ENCODE data around the gene PCDHGA11. TPM values are rescaled to one million over a fixed set of nuclear protein-coding genes. Genes with fewer than 3 reads are reported as not detected.

Gene PCDHGA11
- total RNA-seq, 1 donor: 17.8 TPM

DNA sequence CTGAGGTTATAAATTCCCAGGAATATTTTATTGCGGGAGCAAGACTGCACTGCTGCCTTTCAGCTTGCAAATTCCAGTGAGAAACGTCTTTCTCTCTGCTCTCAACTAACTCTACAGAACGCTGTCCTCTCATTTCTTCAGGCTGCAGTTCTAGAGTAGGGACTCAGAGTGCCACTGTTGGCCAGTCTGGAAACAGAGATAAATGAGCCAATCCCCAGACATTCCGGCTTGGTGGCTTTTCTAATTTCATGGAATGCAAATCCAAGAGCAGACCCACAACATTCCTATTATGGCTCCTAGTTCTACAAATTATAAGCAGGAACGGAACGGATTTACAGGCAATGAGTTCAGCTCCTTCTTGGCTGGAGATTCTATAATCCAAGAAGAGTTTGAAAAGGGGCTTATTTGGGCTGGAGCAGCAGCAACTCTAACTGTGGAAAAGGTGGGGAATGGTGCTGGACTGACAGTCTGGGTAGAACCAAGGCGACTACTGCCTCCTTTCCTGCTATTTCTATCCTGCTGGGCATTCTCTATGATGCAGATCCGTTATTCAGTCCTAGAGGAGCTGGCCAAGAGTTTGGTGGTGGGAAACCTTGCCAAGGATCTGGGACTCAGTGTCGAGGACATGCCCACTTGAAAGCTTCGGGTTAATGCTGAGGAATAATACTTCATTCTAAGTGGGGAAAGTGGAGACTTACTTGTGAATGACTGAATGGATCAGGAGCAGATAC, 18.7 kb downstream of the PCDHGA11 start:
- DNase-seq (ENCODE audit: low read depth): no peak
- TF ChIP-seq, protein P1, sequence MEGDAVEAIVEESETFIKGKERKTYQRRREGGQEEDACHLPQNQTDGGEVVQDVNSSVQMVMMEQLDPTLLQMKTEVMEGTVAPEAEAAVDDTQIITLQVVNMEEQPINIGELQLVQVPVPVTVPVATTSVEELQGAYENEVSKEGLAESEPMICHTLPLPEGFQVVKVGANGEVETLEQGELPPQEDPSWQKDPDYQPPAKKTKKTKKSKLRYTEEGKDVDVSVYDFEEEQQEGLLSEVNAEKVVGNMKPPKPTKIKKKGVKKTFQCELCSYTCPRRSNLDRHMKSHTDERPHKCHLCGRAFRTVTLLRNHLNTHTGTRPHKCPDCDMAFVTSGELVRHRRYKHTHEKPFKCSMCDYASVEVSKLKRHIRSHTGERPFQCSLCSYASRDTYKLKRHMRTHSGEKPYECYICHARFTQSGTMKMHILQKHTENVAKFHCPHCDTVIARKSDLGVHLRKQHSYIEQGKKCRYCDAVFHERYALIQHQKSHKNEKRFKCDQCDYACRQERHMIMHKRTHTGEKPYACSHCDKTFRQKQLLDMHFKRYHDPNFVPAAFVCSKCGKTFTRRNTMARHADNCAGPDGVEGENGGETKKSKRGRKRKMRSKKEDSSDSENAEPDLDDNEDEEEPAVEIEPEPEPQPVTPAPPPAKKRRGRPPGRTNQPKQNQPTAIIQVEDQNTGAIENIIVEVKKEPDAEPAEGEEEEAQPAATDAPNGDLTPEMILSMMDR (IDR thresholded peaks at IDR 0.05; ENCODE audit: insufficient read depth, low read length): no peak

DNA sequence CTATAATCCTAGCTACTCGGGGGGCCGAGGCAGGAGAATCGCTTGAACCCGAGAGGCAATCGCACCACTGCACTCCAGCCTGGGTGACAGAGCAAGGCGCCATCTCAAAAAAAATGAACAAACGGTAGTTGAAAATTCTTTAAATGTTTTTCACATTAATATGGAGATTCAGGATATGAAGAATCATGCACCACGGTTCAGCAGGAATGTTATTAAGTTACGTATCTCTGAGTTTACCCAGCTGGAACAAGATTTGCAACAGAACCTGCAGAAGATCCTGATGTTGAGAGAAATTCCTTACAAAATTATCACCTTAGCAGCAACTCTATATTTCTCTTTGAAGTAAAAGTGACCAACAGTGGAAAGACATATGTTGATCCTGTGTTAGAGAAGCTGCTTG, 19.5 kb downstream of the PCDHGA11 start:
- H3K4me3 ChIP-seq (ENCODE audit: low read depth, low read length): no peak overlapping the region
- TF ChIP-seq, protein P1 (IDR thresholded peaks at IDR 0.05; ENCODE audit: insufficient read depth, low read length): no peak
- DNase-seq (ENCODE audit: low read depth): no peak

More for the DNA sequence above, 18.7 kb downstream of the PCDHGA11 start:
- H3K4me3 ChIP-seq (ENCODE audit: low read depth, low read length): no peak overlapping the region

DNA sequence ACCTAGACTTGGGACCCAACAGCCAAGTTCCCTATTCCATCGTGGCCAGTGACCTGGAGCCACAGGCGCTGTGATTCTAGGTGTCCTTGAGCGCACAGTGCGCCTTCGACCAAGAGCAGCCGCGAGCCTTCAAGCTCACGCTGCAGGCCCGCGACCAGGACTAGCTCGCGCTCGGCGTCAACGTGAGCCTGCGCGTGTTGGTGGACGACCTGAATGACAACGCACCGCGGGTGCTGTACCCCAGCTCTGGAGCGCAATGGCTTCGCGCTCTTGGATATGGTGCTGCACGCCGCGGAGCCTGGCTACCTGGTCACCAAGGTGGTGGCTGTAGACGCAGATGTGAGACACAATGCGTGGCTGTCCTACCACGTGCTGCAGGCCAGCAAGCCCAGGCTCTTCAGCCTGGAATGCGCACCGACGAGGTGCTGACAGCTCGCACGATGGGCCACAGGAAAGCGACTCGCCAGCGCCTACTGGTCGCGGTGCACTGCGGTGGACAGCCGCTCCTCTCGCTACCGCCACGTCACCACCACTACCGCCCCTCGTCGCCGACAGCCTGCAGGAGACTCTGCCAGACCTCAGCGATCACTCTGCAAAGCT, 20.8 kb downstream of the PCDHGA11 start:
- no peak overlapping the region for H3K4me3 ChIP-seq (ENCODE audit: low read depth, low read length)
- TF ChIP-seq, protein P1 (IDR thresholded peaks at IDR 0.05; ENCODE audit: insufficient read depth, low read length): no peak
- DNase-seq (ENCODE audit: low read depth): no peak

DNA sequence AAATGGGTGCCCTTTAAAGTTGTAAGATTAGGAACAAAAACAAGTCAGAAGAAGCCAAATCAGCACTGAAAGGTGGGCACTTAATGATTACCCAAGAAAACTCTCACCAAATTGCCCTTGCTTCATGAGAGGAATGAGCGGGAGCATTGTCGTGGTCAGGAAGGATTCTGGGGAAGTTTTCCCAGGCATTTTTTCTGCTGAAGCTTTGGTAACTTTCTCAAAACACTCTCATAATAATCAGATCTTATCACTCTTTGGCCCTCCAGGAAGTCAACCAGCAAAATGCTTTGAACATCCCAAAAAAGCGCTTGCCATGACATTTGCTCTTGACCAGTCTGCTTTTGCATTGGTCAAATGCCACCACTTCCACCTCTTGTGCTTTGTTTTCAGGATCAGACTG, 44.5 kb downstream of the PCDHGA11 start:
- no peak overlapping the region for H3K4me3 ChIP-seq (ENCODE audit: low read depth, low read length)
- peak; percentile 27 for DNase-seq (ENCODE audit: low read depth)
- TF ChIP-seq, protein P1 (IDR thresholded peaks at IDR 0.05; ENCODE audit: insufficient read depth, low read length): no peak

Other genes starting within 250 kb of the PCDHGA11 start
- 0.63 and 0.98 TPM in 2 replicates for gene PCDHB7, start 248.4 kb upstream of the PCDHGA11 start, total RNA-seq (ENCODE audit: low replicate concordance)
- gene PCDHB8, start 243.3 kb upstream of the PCDHGA11 start, total RNA-seq (ENCODE audit: low replicate concordance): 0.16 and 0.27 TPM in 2 replicates
- 0.25 and 0.36 TPM in 2 replicates for gene PCDHB16, start 238.7 kb upstream of the PCDHGA11 start, total RNA-seq (ENCODE audit: low replicate concordance)
- 0.41 and 1.2 TPM in 2 replicates for gene PCDHB9, start 233.9 kb upstream of the PCDHGA11 start, total RNA-seq (ENCODE audit: low replicate concordance)
- gene PCDHB10, start 228.7 kb upstream of the PCDHGA11 start, total RNA-seq (ENCODE audit: low replicate concordance): 0.36 and 0.41 TPM in 2 replicates
- 0.08 and 0.27 TPM in 2 replicates for gene PCDHB11, start 221.4 kb upstream of the PCDHGA11 start, total RNA-seq (ENCODE audit: low replicate concordance)
- 0.18 and 0.25 TPM in 2 replicates for gene PCDHB12, start 212.3 kb upstream of the PCDHGA11 start, total RNA-seq (ENCODE audit: low replicate concordance)
- 0.27 and 0.65 TPM in 2 replicates for gene PCDHB13, start 207.1 kb upstream of the PCDHGA11 start, total RNA-seq (ENCODE audit: low replicate concordance)
- 0.45 and 0.74 TPM in 2 replicates for gene PCDHB14, start 197.7 kb upstream of the PCDHGA11 start, total RNA-seq (ENCODE audit: low replicate concordance)
- gene PCDHB15, start 175.7 kb upstream of the PCDHGA11 start, total RNA-seq (ENCODE audit: low replicate concordance): 0.09 TPM in 1 of 2 replicates, not detected in the other
- gene SLC25A2, start 117.0 kb upstream of the PCDHGA11 start, total RNA-seq (ENCODE audit: low replicate concordance): 0.72 TPM in 1 of 2 replicates, not detected in the other
- 62.1 and 66.0 TPM in 2 replicates for gene TAF7, start 100.3 kb upstream of the PCDHGA11 start, total RNA-seq (ENCODE audit: low replicate concordance)
- gene PCDHGA1, start 90.5 kb upstream of the PCDHGA11 start, total RNA-seq (ENCODE audit: low replicate concordance): 0.90 and 1.4 TPM in 2 replicates
- gene PCDHGA2, start 82.3 kb upstream of the PCDHGA11 start, total RNA-seq (ENCODE audit: low replicate concordance): 2.5 and 3.9 TPM in 2 replicates
- gene PCDHGA3, start 77.2 kb upstream of the PCDHGA11 start, total RNA-seq (ENCODE audit: low replicate concordance): 1.1 and 4.4 TPM in 2 replicates
- 3.1 and 4.2 TPM in 2 replicates for gene PCDHGB1, start 71.0 kb upstream of the PCDHGA11 start, total RNA-seq (ENCODE audit: low replicate concordance)
- gene PCDHGA4, start 66.0 kb upstream of the PCDHGA11 start, total RNA-seq (ENCODE audit: low replicate concordance): 3.7 and 9.9 TPM in 2 replicates
- 1.3 and 5.7 TPM in 2 replicates for gene PCDHGB2, start 61.1 kb upstream of the PCDHGA11 start, total RNA-seq (ENCODE audit: low replicate concordance)
- gene PCDHGA5, start 56.9 kb upstream of the PCDHGA11 start, total RNA-seq (ENCODE audit: low replicate concordance): 1.7 and 3.5 TPM in 2 replicates
- 7.7 and 9.6 TPM in 2 replicates for gene PCDHGB3, start 50.8 kb upstream of the PCDHGA11 start, total RNA-seq (ENCODE audit: low replicate concordance)
- 3.9 and 7.4 TPM in 2 replicates for gene PCDHGA6, start 47.2 kb upstream of the PCDHGA11 start, total RNA-seq (ENCODE audit: low replicate concordance)
- 2.9 and 8.4 TPM in 2 replicates for gene PCDHGA7, start 38.3 kb upstream of the PCDHGA11 start, total RNA-seq (ENCODE audit: low replicate concordance)
- 9.0 and 17.4 TPM in 2 replicates for gene PCDHGB4, start 33.4 kb upstream of the PCDHGA11 start, total RNA-seq (ENCODE audit: low replicate concordance)
- gene PCDHGA8, start 28.4 kb upstream of the PCDHGA11 start, total RNA-seq (ENCODE audit: low replicate concordance): 2.5 and 3.8 TPM in 2 replicates
- gene PCDHGB5, start 23.1 kb upstream of the PCDHGA11 start, total RNA-seq (ENCODE audit: low replicate concordance): 8.5 and 19.9 TPM in 2 replicates
- gene PCDHGA9, start 18.3 kb upstream of the PCDHGA11 start, total RNA-seq (ENCODE audit: low replicate concordance): 4.1 and 7.3 TPM in 2 replicates
- 3.8 and 5.8 TPM in 2 replicates for gene PCDHGB6, start 13.0 kb upstream of the PCDHGA11 start, total RNA-seq (ENCODE audit: low replicate concordance)
- 10.6 and 22.2 TPM in 2 replicates for gene PCDHGA10, start 8.1 kb upstream of the PCDHGA11 start, total RNA-seq (ENCODE audit: low replicate concordance)
- 16.7 and 22.1 TPM in 2 replicates for gene PCDHGB7, start 3.4 kb upstream of the PCDHGA11 start, total RNA-seq (ENCODE audit: low replicate concordance)
- 39.7 and 50.5 TPM in 2 replicates for gene PCDHGA12, start 9.5 kb downstream of the PCDHGA11 start, total RNA-seq (ENCODE audit: low replicate concordance)
- gene PCDHGC3, start 54.9 kb downstream of the PCDHGA11 start, total RNA-seq (ENCODE audit: low replicate concordance): 53.7 and 97.7 TPM in 2 replicates
- 2.5 and 5.2 TPM in 2 replicates for gene PCDHGC4, start 64.0 kb downstream of the PCDHGA11 start, total RNA-seq (ENCODE audit: low replicate concordance)
- gene PCDHGC5, start 68.0 kb downstream of the PCDHGA11 start, total RNA-seq (ENCODE audit: low replicate concordance): 7.0 and 10.5 TPM in 2 replicates
- 16.3 and 22.1 TPM in 2 replicates for gene DIAPH1, start 197.9 kb downstream of the PCDHGA11 start, total RNA-seq (ENCODE audit: low replicate concordance)
- 48.4 and 51.4 TPM in 2 replicates for gene HDAC3, start 215.8 kb downstream of the PCDHGA11 start, total RNA-seq (ENCODE audit: low replicate concordance)
- gene RELL2, start 215.9 kb downstream of the PCDHGA11 start, total RNA-seq (ENCODE audit: low replicate concordance): 2.6 and 6.6 TPM in 2 replicates
- 19.9 and 39.8 TPM in 2 replicates for gene FCHSD1, start 230.4 kb downstream of the PCDHGA11 start, total RNA-seq (ENCODE audit: low replicate concordance)